Measurements from ENCODE around the gene SSBP3. TPM values are rescaled to one million over a fixed set of nuclear protein-coding genes. Genes with fewer than 3 reads are reported as not detected.

Gene SSBP3
- total RNA-seq, 1 experiment from 2014 or later: 71.2 TPM

GRCh38 chr1:54378157-54378873 is 27.9 kb downstream of the SSBP3 start:
- DNase-seq (ENCODE audit: low spot score): no peak
- in situ Hi-C loops (cut with HindIII; ENCODE audit: low sequenced_read_pairs): no loop called here

- no peak for DNase-seq (ENCODE audit: low spot score)
- in situ Hi-C loops (cut with HindIII; ENCODE audit: low sequenced_read_pairs): no loop called here
These were observed 29.0 kb downstream of the SSBP3 start for GRCh38 chr1:54377040-54377691.

GRCh38 chr1:54376430-54377039 is 29.7 kb downstream of the SSBP3 start:
- in situ Hi-C loops (cut with HindIII; ENCODE audit: low sequenced_read_pairs): no loop called here
- DNase-seq (ENCODE audit: low spot score): no peak

- in situ Hi-C loops (cut with HindIII; ENCODE audit: low sequenced_read_pairs): no loop called here
These were observed 30.3 kb downstream of the SSBP3 start for GRCh38 chr1:54375712-54376429.

GRCh38 chr1:54375298-54375697 is 30.9 kb downstream of the SSBP3 start:
- DNase-seq (ENCODE audit: low spot score): no peak
- in situ Hi-C loops (cut with HindIII; ENCODE audit: low sequenced_read_pairs): no loop called here

More at GRCh38 chr1:54375712-54376429, 30.3 kb downstream of the SSBP3 start:
- DNase-seq (ENCODE audit: low spot score): no peak

GRCh38 chr1:54374766-54375165 is 31.4 kb downstream of the SSBP3 start:
- in situ Hi-C loops (cut with HindIII; ENCODE audit: low sequenced_read_pairs): no loop called here
- no peak for DNase-seq (ENCODE audit: low spot score)

- DNase-seq (ENCODE audit: low spot score): no peak
- in situ Hi-C loops (cut with HindIII; ENCODE audit: low sequenced_read_pairs): no loop called here
These were observed 33.2 kb downstream of the SSBP3 start for GRCh38 chr1:54372978-54373377.

- no peak for DNase-seq (ENCODE audit: low spot score)
- in situ Hi-C loops (cut with HindIII; ENCODE audit: low sequenced_read_pairs): no loop called here
These were observed 34.3 kb downstream of the SSBP3 start for GRCh38 chr1:54371942-54372275.

- in situ Hi-C loops (cut with HindIII; ENCODE audit: low sequenced_read_pairs): no loop called here
- peak; percentile 78 for DNase-seq (ENCODE audit: low spot score)
These were observed 34.9 kb downstream of the SSBP3 start for GRCh38 chr1:54371038-54371941.

- peak; percentile 84 for DNase-seq (ENCODE audit: low spot score)
- in situ Hi-C loops (cut with HindIII; ENCODE audit: low sequenced_read_pairs): no loop called here
These were observed 35.8 kb downstream of the SSBP3 start for GRCh38 chr1:54370287-54370989.

GRCh38 chr1:54367613-54368012 is 38.6 kb downstream of the SSBP3 start:
- in situ Hi-C loops (cut with HindIII; ENCODE audit: low sequenced_read_pairs): no loop called here
- DNase-seq (ENCODE audit: low spot score): no peak

- no peak for DNase-seq (ENCODE audit: low spot score)
- in situ Hi-C loops (cut with HindIII; ENCODE audit: low sequenced_read_pairs): no loop called here
These were observed 40.3 kb downstream of the SSBP3 start for GRCh38 chr1:54365847-54366246.

GRCh38 chr1:54365398-54365797 is 40.8 kb downstream of the SSBP3 start:
- in situ Hi-C loops (cut with HindIII; ENCODE audit: low sequenced_read_pairs): no loop called here

GRCh38 chr1:54364995-54365394 is 41.2 kb downstream of the SSBP3 start:
- DNase-seq (ENCODE audit: low spot score): no peak
- in situ Hi-C loops (cut with HindIII; ENCODE audit: low sequenced_read_pairs): no loop called here

More at GRCh38 chr1:54365398-54365797, 40.8 kb downstream of the SSBP3 start:
- DNase-seq (ENCODE audit: low spot score): no peak

- no peak for DNase-seq (ENCODE audit: low spot score)
- in situ Hi-C loops (cut with HindIII; ENCODE audit: low sequenced_read_pairs): no loop called here
These were observed 41.6 kb downstream of the SSBP3 start for GRCh38 chr1:54364582-54364981.

- in situ Hi-C loops (cut with HindIII; ENCODE audit: low sequenced_read_pairs): no loop called here
- no peak for DNase-seq (ENCODE audit: low spot score)
These were observed 42.3 kb downstream of the SSBP3 start for GRCh38 chr1:54363925-54364324.

- DNase-seq (ENCODE audit: low spot score): no peak
- in situ Hi-C loops (cut with HindIII; ENCODE audit: low sequenced_read_pairs): no loop called here
These were observed 43.3 kb downstream of the SSBP3 start for GRCh38 chr1:54362881-54363340.

GRCh38 chr1:54361342-54361741 is 44.9 kb downstream of the SSBP3 start:
- in situ Hi-C loops (cut with HindIII; ENCODE audit: low sequenced_read_pairs): no loop called here
- peak; percentile 61 for DNase-seq (ENCODE audit: low spot score)

All from G401 (cell line).